ENCODE measurements around the gene FAM13B. TPM values are rescaled to one million over a fixed set of nuclear protein-coding genes. Genes with fewer than 3 reads are reported as not detected.

The FAM13B gene
- total and polyA plus RNA-seq, 9 of the 15 experiments (the other 6 are each of a cell fraction or from before 2014, with no cell fraction given): 2.3 to 21.6 (median 14.1) TPM

DNA sequence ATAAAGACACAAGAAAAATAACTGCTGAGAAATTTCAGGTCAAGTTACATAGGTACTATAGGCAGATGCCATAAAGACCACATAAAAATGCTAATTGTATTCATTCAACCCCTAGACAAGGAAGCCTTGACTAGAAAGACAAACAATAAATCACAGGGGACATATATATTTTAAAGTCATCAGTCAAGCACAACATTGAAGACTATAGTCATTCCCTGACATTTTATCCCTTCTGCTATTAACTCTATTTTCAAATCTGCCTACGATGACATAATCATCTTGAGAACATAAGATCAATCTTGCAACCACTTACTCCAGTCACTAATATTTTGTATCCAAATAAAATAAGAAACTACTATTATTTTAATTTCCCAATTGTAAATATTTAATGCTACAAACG lies 38.3 kb downstream of the FAM13B start (continued):
- TF ChIP-seq, protein P1, sequence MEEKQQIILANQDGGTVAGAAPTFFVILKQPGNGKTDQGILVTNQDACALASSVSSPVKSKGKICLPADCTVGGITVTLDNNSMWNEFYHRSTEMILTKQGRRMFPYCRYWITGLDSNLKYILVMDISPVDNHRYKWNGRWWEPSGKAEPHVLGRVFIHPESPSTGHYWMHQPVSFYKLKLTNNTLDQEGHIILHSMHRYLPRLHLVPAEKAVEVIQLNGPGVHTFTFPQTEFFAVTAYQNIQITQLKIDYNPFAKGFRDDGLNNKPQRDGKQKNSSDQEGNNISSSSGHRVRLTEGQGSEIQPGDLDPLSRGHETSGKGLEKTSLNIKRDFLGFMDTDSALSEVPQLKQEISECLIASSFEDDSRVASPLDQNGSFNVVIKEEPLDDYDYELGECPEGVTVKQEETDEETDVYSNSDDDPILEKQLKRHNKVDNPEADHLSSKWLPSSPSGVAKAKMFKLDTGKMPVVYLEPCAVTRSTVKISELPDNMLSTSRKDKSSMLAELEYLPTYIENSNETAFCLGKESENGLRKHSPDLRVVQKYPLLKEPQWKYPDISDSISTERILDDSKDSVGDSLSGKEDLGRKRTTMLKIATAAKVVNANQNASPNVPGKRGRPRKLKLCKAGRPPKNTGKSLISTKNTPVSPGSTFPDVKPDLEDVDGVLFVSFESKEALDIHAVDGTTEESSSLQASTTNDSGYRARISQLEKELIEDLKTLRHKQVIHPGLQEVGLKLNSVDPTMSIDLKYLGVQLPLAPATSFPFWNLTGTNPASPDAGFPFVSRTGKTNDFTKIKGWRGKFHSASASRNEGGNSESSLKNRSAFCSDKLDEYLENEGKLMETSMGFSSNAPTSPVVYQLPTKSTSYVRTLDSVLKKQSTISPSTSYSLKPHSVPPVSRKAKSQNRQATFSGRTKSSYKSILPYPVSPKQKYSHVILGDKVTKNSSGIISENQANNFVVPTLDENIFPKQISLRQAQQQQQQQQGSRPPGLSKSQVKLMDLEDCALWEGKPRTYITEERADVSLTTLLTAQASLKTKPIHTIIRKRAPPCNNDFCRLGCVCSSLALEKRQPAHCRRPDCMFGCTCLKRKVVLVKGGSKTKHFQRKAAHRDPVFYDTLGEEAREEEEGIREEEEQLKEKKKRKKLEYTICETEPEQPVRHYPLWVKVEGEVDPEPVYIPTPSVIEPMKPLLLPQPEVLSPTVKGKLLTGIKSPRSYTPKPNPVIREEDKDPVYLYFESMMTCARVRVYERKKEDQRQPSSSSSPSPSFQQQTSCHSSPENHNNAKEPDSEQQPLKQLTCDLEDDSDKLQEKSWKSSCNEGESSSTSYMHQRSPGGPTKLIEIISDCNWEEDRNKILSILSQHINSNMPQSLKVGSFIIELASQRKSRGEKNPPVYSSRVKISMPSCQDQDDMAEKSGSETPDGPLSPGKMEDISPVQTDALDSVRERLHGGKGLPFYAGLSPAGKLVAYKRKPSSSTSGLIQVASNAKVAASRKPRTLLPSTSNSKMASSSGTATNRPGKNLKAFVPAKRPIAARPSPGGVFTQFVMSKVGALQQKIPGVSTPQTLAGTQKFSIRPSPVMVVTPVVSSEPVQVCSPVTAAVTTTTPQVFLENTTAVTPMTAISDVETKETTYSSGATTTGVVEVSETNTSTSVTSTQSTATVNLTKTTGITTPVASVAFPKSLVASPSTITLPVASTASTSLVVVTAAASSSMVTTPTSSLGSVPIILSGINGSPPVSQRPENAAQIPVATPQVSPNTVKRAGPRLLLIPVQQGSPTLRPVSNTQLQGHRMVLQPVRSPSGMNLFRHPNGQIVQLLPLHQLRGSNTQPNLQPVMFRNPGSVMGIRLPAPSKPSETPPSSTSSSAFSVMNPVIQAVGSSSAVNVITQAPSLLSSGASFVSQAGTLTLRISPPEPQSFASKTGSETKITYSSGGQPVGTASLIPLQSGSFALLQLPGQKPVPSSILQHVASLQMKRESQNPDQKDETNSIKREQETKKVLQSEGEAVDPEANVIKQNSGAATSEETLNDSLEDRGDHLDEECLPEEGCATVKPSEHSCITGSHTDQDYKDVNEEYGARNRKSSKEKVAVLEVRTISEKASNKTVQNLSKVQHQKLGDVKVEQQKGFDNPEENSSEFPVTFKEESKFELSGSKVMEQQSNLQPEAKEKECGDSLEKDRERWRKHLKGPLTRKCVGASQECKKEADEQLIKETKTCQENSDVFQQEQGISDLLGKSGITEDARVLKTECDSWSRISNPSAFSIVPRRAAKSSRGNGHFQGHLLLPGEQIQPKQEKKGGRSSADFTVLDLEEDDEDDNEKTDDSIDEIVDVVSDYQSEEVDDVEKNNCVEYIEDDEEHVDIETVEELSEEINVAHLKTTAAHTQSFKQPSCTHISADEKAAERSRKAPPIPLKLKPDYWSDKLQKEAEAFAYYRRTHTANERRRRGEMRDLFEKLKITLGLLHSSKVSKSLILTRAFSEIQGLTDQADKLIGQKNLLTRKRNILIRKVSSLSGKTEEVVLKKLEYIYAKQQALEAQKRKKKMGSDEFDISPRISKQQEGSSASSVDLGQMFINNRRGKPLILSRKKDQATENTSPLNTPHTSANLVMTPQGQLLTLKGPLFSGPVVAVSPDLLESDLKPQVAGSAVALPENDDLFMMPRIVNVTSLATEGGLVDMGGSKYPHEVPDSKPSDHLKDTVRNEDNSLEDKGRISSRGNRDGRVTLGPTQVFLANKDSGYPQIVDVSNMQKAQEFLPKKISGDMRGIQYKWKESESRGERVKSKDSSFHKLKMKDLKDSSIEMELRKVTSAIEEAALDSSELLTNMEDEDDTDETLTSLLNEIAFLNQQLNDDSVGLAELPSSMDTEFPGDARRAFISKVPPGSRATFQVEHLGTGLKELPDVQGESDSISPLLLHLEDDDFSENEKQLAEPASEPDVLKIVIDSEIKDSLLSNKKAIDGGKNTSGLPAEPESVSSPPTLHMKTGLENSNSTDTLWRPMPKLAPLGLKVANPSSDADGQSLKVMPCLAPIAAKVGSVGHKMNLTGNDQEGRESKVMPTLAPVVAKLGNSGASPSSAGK (IDR thresholded peaks at IDR 0.05): no peak
- TF ChIP-seq ZNF274 (IDR thresholded peaks at IDR 0.05; ENCODE audit: borderline replicate concordance, low read depth, low read length) (no peak), C11orf30 (IDR thresholded peaks at IDR 0.05; ENCODE audit: low read depth) (no peak), NCOA2 (IDR thresholded peaks at IDR 0.05; ENCODE audit: partially characterized antibody in 2 of 2) (peak in 1 of 2 experiments; percentile 29)
- TF ChIP-seq, protein P2, sequence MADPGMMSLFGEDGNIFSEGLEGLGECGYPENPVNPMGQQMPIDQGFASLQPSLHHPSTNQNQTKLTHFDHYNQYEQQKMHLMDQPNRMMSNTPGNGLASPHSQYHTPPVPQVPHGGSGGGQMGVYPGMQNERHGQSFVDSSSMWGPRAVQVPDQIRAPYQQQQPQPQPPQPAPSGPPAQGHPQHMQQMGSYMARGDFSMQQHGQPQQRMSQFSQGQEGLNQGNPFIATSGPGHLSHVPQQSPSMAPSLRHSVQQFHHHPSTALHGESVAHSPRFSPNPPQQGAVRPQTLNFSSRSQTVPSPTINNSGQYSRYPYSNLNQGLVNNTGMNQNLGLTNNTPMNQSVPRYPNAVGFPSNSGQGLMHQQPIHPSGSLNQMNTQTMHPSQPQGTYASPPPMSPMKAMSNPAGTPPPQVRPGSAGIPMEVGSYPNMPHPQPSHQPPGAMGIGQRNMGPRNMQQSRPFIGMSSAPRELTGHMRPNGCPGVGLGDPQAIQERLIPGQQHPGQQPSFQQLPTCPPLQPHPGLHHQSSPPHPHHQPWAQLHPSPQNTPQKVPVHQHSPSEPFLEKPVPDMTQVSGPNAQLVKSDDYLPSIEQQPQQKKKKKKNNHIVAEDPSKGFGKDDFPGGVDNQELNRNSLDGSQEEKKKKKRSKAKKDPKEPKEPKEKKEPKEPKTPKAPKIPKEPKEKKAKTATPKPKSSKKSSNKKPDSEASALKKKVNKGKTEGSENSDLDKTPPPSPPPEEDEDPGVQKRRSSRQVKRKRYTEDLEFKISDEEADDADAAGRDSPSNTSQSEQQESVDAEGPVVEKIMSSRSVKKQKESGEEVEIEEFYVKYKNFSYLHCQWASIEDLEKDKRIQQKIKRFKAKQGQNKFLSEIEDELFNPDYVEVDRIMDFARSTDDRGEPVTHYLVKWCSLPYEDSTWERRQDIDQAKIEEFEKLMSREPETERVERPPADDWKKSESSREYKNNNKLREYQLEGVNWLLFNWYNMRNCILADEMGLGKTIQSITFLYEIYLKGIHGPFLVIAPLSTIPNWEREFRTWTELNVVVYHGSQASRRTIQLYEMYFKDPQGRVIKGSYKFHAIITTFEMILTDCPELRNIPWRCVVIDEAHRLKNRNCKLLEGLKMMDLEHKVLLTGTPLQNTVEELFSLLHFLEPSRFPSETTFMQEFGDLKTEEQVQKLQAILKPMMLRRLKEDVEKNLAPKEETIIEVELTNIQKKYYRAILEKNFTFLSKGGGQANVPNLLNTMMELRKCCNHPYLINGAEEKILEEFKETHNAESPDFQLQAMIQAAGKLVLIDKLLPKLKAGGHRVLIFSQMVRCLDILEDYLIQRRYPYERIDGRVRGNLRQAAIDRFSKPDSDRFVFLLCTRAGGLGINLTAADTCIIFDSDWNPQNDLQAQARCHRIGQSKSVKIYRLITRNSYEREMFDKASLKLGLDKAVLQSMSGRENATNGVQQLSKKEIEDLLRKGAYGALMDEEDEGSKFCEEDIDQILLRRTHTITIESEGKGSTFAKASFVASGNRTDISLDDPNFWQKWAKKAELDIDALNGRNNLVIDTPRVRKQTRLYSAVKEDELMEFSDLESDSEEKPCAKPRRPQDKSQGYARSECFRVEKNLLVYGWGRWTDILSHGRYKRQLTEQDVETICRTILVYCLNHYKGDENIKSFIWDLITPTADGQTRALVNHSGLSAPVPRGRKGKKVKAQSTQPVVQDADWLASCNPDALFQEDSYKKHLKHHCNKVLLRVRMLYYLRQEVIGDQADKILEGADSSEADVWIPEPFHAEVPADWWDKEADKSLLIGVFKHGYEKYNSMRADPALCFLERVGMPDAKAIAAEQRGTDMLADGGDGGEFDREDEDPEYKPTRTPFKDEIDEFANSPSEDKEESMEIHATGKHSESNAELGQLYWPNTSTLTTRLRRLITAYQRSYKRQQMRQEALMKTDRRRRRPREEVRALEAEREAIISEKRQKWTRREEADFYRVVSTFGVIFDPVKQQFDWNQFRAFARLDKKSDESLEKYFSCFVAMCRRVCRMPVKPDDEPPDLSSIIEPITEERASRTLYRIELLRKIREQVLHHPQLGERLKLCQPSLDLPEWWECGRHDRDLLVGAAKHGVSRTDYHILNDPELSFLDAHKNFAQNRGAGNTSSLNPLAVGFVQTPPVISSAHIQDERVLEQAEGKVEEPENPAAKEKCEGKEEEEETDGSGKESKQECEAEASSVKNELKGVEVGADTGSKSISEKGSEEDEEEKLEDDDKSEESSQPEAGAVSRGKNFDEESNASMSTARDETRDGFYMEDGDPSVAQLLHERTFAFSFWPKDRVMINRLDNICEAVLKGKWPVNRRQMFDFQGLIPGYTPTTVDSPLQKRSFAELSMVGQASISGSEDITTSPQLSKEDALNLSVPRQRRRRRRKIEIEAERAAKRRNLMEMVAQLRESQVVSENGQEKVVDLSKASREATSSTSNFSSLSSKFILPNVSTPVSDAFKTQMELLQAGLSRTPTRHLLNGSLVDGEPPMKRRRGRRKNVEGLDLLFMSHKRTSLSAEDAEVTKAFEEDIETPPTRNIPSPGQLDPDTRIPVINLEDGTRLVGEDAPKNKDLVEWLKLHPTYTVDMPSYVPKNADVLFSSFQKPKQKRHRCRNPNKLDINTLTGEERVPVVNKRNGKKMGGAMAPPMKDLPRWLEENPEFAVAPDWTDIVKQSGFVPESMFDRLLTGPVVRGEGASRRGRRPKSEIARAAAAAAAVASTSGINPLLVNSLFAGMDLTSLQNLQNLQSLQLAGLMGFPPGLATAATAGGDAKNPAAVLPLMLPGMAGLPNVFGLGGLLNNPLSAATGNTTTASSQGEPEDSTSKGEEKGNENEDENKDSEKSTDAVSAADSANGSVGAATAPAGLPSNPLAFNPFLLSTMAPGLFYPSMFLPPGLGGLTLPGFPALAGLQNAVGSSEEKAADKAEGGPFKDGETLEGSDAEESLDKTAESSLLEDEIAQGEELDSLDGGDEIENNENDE (IDR thresholded peaks at IDR 0.05; ENCODE audit: low read depth, low read length): no peak
